Measurements from ENCODE around the gene DENND6B. TPM values are rescaled to one million over a fixed set of nuclear protein-coding genes. Genes with fewer than 3 reads are reported as not detected.

The DENND6B gene
- total RNA-seq, 1 experiment from 2014 or later, result 11.0 TPM

DNA sequence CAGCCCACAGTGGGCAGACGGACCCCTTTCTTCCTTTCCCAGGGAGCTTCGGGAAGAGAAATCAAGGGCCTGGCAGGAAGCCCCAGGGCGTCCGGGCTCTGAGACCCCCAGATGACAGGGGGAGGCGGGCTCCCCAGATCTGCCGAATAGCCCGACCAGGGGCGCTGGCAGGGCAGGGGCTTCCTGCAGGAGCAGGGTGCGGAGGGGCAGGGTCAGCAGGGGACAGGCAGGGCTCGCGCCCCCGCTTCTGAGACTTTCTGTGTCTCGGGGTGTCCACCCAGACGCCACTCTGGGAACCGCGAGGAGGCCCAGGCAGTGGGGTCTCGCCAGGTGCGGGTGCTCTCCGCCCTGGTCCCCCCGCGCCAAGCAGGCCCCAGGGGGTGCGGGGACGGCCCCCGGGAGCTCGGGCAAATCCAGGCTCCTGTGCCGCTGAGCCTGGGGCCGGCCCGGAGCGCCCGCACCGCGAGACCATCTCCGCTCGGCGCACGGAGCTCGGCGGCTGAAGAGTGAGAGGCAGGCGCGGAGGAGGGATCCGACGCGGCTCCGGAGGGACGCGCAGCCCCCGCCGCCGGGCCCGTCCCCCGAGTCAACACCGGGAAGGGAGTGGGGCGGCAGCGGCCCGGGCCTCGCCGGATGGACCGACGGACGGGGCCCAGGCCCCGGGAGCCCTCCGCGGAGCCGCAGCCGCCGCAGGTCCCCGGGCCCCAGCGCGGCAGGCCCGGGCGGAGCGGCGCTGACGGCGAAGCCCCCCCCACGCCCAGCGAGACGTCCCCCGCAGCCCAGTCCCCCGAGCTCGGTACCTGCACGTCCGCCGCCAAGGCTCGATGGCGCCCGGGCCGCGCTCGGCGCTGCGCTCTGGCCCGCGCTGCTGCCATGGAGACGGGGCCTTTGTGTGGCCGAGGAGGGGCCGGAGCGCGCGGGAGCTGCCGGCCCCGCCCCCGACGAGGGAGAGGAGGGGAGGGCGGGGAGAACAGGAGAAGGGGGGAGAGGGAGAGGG lies 19.8 kb downstream of the DENND6B start, which contains the start of gene PLXNB2:
Gene PLXNB2, minus strand, starts transcription at position 894 of the 997 bp plus-strand sequence. CDS start 17,062 bp downstream, outside the sequence.
- peaks cover 49% of the 10 kb centered on the region for H3K79me2 ChIP-seq (ENCODE audit: insufficient read depth, low read length)
- peak within 1 kb of the TSS; percentile 96 for H3K9ac ChIP-seq (ENCODE audit: low read length)
- POLR2A ChIA-PET, result interaction anchor here (0.7 to 1.3 kb wide), 3 partner anchors 9 to 201 kb away, joined by 3 read pairs; partner anchors contain the start of gene NCAPH2
- no peaks in the 10 kb centered on the region for H3K27me3 ChIP-seq (ENCODE audit: insufficient read depth, low read length)
- 0 out of 4 replicates have a peak, but pooled peaks cover 0 to 2% of the 10 kb centered on the region in 2 experiments for H3K36me3 ChIP-seq (ENCODE audit: control insufficient read depth in 1 of 2, insufficient read depth in 2 of 2, low read length in 2 of 2)
- H3K9me3 ChIP-seq (ENCODE audit: control insufficient read depth in 1 of 2, insufficient read depth in 1 of 2, low read depth in 1 of 2, low read length in 2 of 2), result no peaks in the 10 kb centered on the region
- H2AFZ ChIP-seq (ENCODE audit: low read depth, low read length, poor library complexity, severe bottlenecking), result no peak within 1 kb of the TSS
- CTCF ChIA-PET, result no interaction called here
- peaks cover 40 to 58% of the 10 kb centered on the region in 2 experiments for H3K4me1 ChIP-seq (ENCODE audit: control insufficient read depth in 1 of 2, insufficient read depth in 2 of 2, low read length in 2 of 2)
- peak within 1 kb of the TSS; percentile 70 to 91 for H3K4me3 ChIP-seq (replicated peaks in 1 of 2; ENCODE audit: low read depth in 1 of 2, low read length in 2 of 2)
- no TSS peak for BruUV-seq (replicated peaks)
- H3K27ac ChIP-seq (ENCODE audit: low read depth, low read length), result peak within 1 kb of the TSS; percentile 99
- no peaks in the 10 kb centered on the region for H4K20me1 ChIP-seq (ENCODE audit: insufficient read depth)
- no peaks in the 10 kb centered on the region for H3K9me2 ChIP-seq (ENCODE audit: insufficient read depth)
- DNase-seq (ENCODE audit: low read depth, low spot score) (peak; percentile 56), ATAC-seq (peak; percentile 41)
- H3K4me2 ChIP-seq (ENCODE audit: low read length), result peak within 1 kb of the TSS; percentile 98
- TF ChIP-seq JUND (IDR thresholded peaks at IDR 0.05) (no peak), RAD21 (IDR thresholded peaks at IDR 0.05; ENCODE audit: low read depth) (no peak), CBX3 (IDR thresholded peaks at IDR 0.05; ENCODE audit: low read depth) (no peak), POLR2AphosphoS5 (IDR thresholded peaks at IDR 0.05; ENCODE audit: low read depth, low read length) (peak; percentile 83), ZNF274 (IDR thresholded peaks at IDR 0.05; ENCODE audit: low read depth, low read length) (no peak), ZFX (IDR thresholded peaks at IDR 0.05) (peak; percentile 96; the same call in 1 of the 2 replicates), CTCF (IDR thresholded peaks at IDR 0.05 in 2 of 3, conservative IDR thresholded peaks at IDR 0.05 in 1 of 3; ENCODE audit: borderline replicate concordance in 1 of 3, insufficient read depth in 1 of 3, low read depth in 2 of 3, low read length in 2 of 3) (no peak), ELF1 (IDR thresholded peaks at IDR 0.05; ENCODE audit: borderline replicate concordance, low read depth) (no peak), TCF7L2 (IDR thresholded peaks at IDR 0.05; ENCODE audit: borderline replicate concordance, extremely low read depth, insufficient read depth, insufficient read length) (peak; percentile 40), YY1 (IDR thresholded peaks at IDR 0.05; ENCODE audit: extremely low read depth, insufficient replicate concordance, low read depth, low read length) (peak; percentile 57), POLR2A (IDR thresholded peaks at IDR 0.05; ENCODE audit: borderline replicate concordance, extremely low read depth, insufficient read depth, insufficient read length) (peak; percentile 45), SRF (IDR thresholded peaks at IDR 0.05; ENCODE audit: low read depth) (no peak), FOSL1 (IDR thresholded peaks at IDR 0.05; ENCODE audit: low read depth) (no peak), CEBPB (IDR thresholded peaks at IDR 0.05; ENCODE audit: low read depth) (no peak)
- TF ChIP-seq, protein P1, sequence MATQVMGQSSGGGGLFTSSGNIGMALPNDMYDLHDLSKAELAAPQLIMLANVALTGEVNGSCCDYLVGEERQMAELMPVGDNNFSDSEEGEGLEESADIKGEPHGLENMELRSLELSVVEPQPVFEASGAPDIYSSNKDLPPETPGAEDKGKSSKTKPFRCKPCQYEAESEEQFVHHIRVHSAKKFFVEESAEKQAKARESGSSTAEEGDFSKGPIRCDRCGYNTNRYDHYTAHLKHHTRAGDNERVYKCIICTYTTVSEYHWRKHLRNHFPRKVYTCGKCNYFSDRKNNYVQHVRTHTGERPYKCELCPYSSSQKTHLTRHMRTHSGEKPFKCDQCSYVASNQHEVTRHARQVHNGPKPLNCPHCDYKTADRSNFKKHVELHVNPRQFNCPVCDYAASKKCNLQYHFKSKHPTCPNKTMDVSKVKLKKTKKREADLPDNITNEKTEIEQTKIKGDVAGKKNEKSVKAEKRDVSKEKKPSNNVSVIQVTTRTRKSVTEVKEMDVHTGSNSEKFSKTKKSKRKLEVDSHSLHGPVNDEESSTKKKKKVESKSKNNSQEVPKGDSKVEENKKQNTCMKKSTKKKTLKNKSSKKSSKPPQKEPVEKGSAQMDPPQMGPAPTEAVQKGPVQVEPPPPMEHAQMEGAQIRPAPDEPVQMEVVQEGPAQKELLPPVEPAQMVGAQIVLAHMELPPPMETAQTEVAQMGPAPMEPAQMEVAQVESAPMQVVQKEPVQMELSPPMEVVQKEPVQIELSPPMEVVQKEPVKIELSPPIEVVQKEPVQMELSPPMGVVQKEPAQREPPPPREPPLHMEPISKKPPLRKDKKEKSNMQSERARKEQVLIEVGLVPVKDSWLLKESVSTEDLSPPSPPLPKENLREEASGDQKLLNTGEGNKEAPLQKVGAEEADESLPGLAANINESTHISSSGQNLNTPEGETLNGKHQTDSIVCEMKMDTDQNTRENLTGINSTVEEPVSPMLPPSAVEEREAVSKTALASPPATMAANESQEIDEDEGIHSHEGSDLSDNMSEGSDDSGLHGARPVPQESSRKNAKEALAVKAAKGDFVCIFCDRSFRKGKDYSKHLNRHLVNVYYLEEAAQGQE (IDR thresholded peaks at IDR 0.05; ENCODE audit: low read depth), result no peak
- intact Hi-C loops (cut with micrococcal nuclease), result no loop called here
- RAD21 ChIA-PET (ENCODE audit: low non-redundant PET in 1 of 2, low total read pairs in 2 of 2, uncharacterized antibody in 2 of 2, unreplicated experiment in 2 of 2), result interaction anchor here in 1 of 2 experiments (0.7 kb wide), 2 partner anchors 10 to 170 kb away, joined by 3 read pairs; no protein-coding TSS in a partner anchor
